ENCODE results near the gene SLC38A5. TPM values are rescaled to one million over a fixed set of nuclear protein-coding genes. Genes with fewer than 3 reads are reported as not detected.

The SLC38A5 gene
- total RNA-seq, 3 donors from 2014 or later = 0.96 to 12.1 (median 3.8) TPM

GRCh38 chrX:48474581-48474980 lies 4.5 kb upstream of the SLC38A5 start:
- no peaks in the 10 kb centered on the region for H3K9me3 ChIP-seq
- TF ChIP-seq POLR2A (IDR thresholded peaks at IDR 0.05) (no peak), POLR2AphosphoS5 (IDR thresholded peaks at IDR 0.05) (no peak), CTCF (IDR thresholded peaks at IDR 0.05) (no peak)
- H3K27me3 ChIP-seq = peaks cover 0 to 22% of the 10 kb centered on the region in 2 donors
- H3K4me3 ChIP-seq = no peak overlapping the region
- intact Hi-C loops (cut with DNase I; ENCODE audit: low total_unique reads) = no loop called here
- no peak for DNase-seq (ENCODE audit: low spot score in 2 of 2)
- H3K27ac ChIP-seq = no peak overlapping the region
- no peaks in the 10 kb centered on the region for H3K4me1 ChIP-seq
- no peaks in the 10 kb centered on the region for H3K36me3 ChIP-seq

- Histone ChIP-seq H3K27me3 (peaks cover 0 to 24% of the 10 kb centered on the region in 2 donors), H3K9me3 (no peaks in the 10 kb centered on the region), H3K4me3 (no peak overlapping the region), H3K36me3 (no peaks in the 10 kb centered on the region), H3K4me1 (no peaks in the 10 kb centered on the region), H3K27ac (no peak overlapping the region)
- intact Hi-C loops (cut with DNase I; ENCODE audit: low total_unique reads) = no loop called here
- DNase-seq (ENCODE audit: low spot score in 2 of 2) = no peak
- TF ChIP-seq POLR2A (IDR thresholded peaks at IDR 0.05) (no peak), POLR2AphosphoS5 (IDR thresholded peaks at IDR 0.05) (no peak), CTCF (IDR thresholded peaks at IDR 0.05) (no peak)
These were observed 4.1 kb upstream of the SLC38A5 start for GRCh38 chrX:48474127-48474526.

DNA sequence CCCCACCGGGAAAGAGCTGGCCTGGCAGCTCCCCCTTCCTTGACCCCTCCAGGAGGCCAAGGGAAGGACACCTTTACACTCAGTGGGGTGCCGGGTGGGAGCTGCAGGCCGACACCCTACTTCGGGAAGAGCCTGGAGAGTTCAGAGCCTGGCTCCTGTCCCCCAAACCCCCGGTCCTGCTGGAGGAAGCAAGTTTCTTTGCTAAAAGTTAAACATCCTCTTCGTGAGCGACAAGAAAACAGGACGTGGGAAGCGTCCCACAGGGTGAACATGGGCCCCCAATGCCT lies 3.6 kb upstream of the SLC38A5 start:
- intact Hi-C loops (cut with DNase I; ENCODE audit: low total_unique reads) = no loop called here
- H3K27ac ChIP-seq = peak overlapping the region in 1 of 2 donors; percentile 48
- DNase-seq (ENCODE audit: low spot score in 2 of 2) = no peak
- no peaks in the 10 kb centered on the region for H3K9me3 ChIP-seq
- no peak overlapping the region for H3K4me3 ChIP-seq
- no peaks in the 10 kb centered on the region for H3K4me1 ChIP-seq
- peaks cover 0 to 26% of the 10 kb centered on the region in 2 donors for H3K27me3 ChIP-seq
- TF ChIP-seq CTCF (IDR thresholded peaks at IDR 0.05) = no peak
- H3K36me3 ChIP-seq = no peaks in the 10 kb centered on the region

DNA sequence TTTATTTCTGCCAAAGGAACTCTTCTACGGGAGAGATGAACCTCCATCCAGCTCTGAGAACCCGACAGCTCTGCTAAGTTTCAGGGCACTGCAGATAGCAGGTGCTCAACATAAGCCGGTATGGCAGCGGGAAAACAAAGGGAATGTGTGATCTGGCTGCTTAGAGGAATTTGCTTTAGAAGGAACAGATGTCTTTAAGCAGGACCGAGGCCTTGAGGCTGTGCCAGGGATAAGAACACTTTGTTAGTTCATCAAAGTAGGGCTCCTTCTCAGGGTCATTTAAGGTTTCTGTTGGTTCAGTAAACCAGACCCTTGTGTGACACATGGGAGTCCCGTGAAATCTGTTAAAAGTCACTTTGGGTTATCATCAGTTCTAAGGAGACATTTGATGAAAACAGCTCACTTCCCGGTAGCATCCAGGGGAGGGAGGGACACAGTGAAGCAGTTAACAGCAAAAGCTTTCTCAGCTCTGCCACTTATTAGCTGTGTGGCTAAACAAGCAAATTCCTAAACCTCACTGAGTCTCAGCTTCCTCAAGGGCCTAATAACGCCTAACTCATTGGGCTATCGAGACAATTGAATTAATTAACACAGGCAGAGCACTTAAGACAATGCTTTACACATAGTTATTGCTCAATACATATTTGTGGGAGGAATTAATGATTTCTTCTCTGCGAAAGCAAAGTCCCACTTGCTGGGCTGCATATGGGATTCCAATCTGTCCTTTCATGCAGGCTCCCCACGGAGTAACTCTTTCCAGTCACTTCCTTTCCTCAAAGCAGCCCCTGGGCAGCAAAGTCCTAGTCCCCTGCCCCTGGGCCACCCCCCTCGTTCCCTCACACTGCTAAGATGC lies 3.0 kb upstream of the SLC38A5 start:
- no peaks in the 10 kb centered on the region for H3K4me1 ChIP-seq
- H3K36me3 ChIP-seq = no peaks in the 10 kb centered on the region
- DNase-seq (ENCODE audit: low spot score in 2 of 2) = no peak
- TF ChIP-seq POLR2A (IDR thresholded peaks at IDR 0.05) (no peak), POLR2AphosphoS5 (IDR thresholded peaks at IDR 0.05) (no peak), CTCF (IDR thresholded peaks at IDR 0.05) (no peak)
- H3K27ac ChIP-seq = peak overlapping the region in 1 of 2 donors; percentile 48
- H3K27me3 ChIP-seq = peaks cover 0 to 28% of the 10 kb centered on the region in 2 donors
- H3K4me3 ChIP-seq = no peak overlapping the region
- H3K9me3 ChIP-seq = no peaks in the 10 kb centered on the region
- intact Hi-C loops (cut with DNase I; ENCODE audit: low total_unique reads) = no loop called here

DNA sequence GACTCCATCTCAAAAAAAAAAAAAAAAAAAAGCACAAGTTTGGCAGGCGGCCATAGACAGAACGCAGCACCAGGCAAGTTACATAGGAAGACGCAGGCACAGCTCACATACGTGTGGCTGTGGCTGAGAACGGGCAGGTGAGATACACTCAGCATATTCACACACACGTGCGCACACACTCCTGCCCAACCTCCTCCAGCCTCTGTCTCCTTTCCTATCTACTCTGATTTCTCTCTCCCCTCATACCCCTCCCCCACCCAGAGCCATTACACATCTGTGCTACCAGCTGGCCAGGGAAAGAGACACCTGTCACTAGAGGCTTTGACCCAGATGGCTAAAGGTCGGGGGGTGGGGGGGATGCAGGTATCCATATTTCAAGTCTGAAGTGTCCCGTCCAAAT lies 2.2 kb upstream of the SLC38A5 start:
- Histone ChIP-seq H3K36me3 (no peaks in the 10 kb centered on the region), H3K27me3 (peaks cover 0 to 36% of the 10 kb centered on the region in 2 donors), H3K4me1 (no peaks in the 10 kb centered on the region), H3K27ac (no peak overlapping the region), H3K9me3 (no peaks in the 10 kb centered on the region), H3K4me3 (no peak overlapping the region)
- DNase-seq (ENCODE audit: low spot score in 2 of 2) = no peak
- intact Hi-C loops (cut with DNase I; ENCODE audit: low total_unique reads) = no loop called here
- no peak for TF ChIP-seq POLR2AphosphoS5 (IDR thresholded peaks at IDR 0.05)
- no peak for TF ChIP-seq POLR2A (IDR thresholded peaks at IDR 0.05)
- no peak for TF ChIP-seq CTCF (IDR thresholded peaks at IDR 0.05)
